GM12864 (cell line): Measurements from ENCODE around the gene IER3IP1.
"Not testable (repeated sequence)": the region's sequence is repeated elsewhere in the genome, so short reads cannot be mapped to it uniquely, and the experiment has no call there.

Source experiments
- DNase-seq: peaks from one replicate; pipeline ENCODE4 v3.0.0-alpha.2; 2011; ENCODE audit warnings: low read depth
- H3K4me3 ChIP-seq: 2 replicates; pipeline ENCODE4 v1.5.1; 2011; ENCODE audit warnings: mild to moderate bottlenecking, low read depth, low read length, control low read depth
- TF ChIP-seq, protein P1 (sequence below): IDR thresholded peaks from 2 replicates; pipeline ENCODE4 v1.5.1; 2011; ENCODE audit warnings: low read depth, mild to moderate bottlenecking, moderate library complexity, low read length, control low read depth, inconsistent platforms; ENCODE audit errors: missing control alignments

IER3IP1 gene

DNA sequence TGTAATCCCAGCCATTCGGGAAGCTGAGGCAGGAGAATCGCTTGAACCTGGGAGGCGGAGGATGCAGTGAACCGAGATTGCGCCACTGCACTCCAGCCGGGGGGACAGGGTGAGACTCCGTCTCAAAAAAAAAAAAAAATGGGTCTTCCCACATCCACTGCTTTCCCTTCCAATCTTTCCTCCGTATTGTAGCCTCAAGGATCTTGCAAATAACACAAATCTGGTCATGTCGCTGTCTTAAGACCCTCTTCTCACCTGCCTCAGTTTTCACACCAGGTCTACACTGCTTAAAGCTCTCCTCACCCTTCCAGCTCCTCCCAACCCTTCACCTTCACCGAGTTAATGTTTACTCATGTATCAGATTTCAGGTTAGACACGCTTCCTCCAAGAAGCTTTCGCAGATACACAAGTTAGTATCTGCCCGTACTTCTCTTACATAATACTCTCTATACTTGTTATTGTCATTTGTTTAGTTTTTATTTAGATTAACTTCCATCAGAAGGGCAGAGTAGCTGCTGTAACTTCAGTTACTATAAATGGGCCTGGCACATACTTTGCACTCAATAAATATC, 1.5 kb downstream of the IER3IP1 start:
- TF ChIP-seq, protein P1, sequence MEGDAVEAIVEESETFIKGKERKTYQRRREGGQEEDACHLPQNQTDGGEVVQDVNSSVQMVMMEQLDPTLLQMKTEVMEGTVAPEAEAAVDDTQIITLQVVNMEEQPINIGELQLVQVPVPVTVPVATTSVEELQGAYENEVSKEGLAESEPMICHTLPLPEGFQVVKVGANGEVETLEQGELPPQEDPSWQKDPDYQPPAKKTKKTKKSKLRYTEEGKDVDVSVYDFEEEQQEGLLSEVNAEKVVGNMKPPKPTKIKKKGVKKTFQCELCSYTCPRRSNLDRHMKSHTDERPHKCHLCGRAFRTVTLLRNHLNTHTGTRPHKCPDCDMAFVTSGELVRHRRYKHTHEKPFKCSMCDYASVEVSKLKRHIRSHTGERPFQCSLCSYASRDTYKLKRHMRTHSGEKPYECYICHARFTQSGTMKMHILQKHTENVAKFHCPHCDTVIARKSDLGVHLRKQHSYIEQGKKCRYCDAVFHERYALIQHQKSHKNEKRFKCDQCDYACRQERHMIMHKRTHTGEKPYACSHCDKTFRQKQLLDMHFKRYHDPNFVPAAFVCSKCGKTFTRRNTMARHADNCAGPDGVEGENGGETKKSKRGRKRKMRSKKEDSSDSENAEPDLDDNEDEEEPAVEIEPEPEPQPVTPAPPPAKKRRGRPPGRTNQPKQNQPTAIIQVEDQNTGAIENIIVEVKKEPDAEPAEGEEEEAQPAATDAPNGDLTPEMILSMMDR = no peak
- peak overlapping the region; percentile 69; the same call in 1 of the 2 replicates for H3K4me3 ChIP-seq
- no peak for DNase-seq

DNA sequence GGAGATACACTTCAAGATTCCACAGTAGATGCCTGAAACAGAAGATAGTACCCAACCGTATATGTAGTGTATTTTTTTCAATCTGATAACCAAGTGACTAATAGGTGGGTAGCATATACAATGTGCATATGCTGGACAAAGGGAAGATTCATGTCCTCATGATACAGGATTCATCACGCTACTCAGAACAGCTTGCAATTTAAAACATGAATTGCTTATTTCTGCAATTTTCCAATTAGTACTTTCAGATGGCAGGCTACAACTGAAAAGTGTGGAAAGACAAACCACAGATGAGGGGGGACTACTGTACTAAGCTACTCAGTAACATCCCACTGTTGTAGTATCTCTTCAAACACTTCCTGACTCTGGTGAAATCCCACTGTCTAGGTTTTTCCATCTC, 3.7 kb downstream of the IER3IP1 start:
- DNase-seq = no peak
- TF ChIP-seq, protein P1 = no peak
- no peak overlapping the region for H3K4me3 ChIP-seq

DNA sequence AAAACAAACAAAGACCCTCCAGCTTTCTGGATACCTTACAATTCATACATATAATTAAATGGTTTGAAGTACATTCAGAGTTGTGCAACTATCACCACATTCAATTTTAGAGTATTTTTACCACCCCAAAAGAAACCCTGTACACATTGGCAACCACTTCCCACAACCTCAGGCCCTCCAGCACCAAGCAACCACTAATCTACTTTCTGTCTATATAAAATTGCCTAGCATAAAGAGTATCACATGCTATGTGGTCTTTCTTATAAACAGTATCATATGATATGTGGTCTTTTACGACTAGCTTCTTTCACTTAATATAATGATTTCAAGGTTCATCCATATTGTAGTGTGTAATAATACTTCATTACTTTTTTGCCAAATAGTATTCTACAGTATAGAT, 7.3 kb downstream of the IER3IP1 start:
- no peak for DNase-seq
- no peak overlapping the region for H3K4me3 ChIP-seq
- TF ChIP-seq, protein P1 = no peak

DNA sequence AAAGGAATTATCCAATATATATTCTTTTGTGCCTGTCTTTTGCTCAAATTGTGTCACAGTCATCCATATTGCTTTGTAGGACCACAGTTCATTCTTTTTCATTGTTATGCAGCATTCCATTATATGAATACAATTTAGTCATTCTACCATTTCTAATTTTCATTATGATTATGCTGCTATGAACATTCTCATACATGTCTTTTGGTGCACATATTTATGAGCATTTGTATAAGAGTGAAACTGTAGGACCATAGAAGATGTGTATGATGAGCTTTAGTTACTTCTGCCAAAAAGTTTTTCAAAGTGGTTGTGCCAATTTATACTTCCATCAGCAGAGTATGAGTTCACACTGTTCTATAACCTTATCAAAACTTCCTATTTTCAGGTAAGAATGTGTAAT, 7.7 kb downstream of the IER3IP1 start:
- no peak overlapping the region for H3K4me3 ChIP-seq
- DNase-seq = no peak
- TF ChIP-seq, protein P1 = no peak

DNA sequence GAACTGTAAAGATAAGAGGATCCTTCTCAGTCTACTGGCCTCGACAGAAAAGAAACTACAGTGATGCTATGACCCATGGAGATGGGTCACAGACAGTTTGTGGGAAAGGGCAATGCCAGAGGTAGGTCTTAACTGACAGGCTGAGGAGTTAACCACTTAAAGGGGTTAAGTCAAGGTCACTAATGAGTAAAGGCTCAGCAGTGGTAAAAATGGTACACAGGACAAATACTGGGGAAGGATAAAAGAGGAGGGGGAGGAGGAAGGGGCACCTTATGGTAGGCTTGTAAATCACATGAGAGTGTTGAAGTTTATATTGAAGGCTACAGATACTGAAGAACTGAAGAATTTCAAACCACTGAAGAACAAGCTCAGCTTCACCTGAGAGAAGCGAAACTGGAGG, 9.9 kb downstream of the IER3IP1 start:
- H3K4me3 ChIP-seq = no peak overlapping the region
- TF ChIP-seq, protein P1 = no peak
- no peak for DNase-seq

DNA sequence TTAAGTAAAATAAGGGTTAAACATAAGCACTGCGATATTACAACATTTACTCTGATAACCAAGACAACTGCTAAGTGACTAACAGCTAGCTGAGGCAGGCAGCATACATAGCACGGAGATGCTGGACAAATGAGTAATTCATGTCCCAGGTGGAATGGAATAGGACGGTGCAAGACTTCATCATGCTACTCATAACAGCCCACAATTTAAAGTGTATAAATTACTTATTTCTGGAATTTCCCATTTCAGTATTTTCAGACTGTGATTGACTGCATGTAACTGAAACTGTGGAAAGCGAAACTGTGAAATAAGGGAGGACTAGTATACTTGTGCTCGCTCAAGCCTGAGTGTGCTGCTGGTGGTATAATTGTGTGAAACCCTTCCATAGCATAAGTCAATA, 12.9 kb downstream of the IER3IP1 start:
- TF ChIP-seq, protein P1 = no peak
- no peak overlapping the region for H3K4me3 ChIP-seq
- no peak for DNase-seq

DNA sequence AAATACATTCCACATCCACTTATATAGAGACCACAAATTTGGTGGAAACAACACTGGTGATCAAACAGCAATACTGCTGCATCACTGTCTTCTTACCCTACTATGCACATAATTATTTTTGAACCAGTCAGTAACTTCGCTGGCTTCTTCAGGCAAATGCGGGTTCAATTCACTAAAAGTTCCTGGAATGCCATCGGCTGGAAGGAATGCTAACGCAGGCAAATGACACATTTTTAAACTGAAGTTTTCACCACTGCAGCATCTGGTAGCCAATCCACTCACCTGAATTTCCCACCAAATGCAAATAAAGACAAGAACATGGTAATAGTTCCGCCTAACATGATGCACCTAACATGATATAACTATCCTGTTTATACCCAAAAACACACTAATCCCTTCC, 15.9 kb downstream of the IER3IP1 start:
- TF ChIP-seq, protein P1 = no peak
- no peak overlapping the region for H3K4me3 ChIP-seq
- DNase-seq = no peak

DNA sequence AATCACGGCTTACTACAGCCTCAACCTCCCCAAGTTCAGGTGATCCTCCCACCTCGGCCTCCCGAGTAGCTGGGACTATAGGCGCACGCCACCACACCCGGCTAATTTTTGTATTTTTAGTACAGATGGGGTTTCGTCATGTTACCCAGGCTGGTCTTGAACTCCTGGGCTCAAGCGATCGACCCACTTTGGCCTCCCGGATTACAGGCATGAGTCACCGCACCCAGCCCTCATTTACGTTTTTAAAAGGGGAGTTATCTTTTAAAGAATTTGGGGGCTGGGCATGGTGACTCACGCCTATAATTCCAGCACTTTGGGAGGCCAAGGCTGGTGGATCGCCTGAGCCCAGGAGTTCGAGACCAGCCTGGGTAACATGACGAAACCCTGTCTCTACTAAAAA, 17.8 kb downstream of the IER3IP1 start:
- DNase-seq, H3K4me3 ChIP-seq: not testable (repeated sequence)
